HEK293 (cell line): ENCODE data around the gene HOXD11.

Source experiments
- CTCF ChIA-PET: fragments of 350-600 bp; formaldehyde crosslinking; extraction: SDS; loops from one replicate; lab custom pipeline; 2021; ENCODE audit warnings: antibody characterized with exemption; lab: Yijun Ruan, JAX
- POLR2A ChIA-PET: fragments of 300-600 bp; formaldehyde crosslinking; extraction: SDS; loops from one replicate; lab custom pipeline; 2020; ENCODE audit warnings: antibody characterized with exemption, inconsistent platforms; lab: Yijun Ruan, JAX
- H3K27ac ChIP-seq: fragments of 200-500 bp; sonication (Bioruptor generic); 2 replicates; pipeline ENCODE4 v1.5.1; 2014; ENCODE audit warnings: low read depth, low read length, control low read depth, inconsistent platforms; ENCODE audit errors: extremely low read depth
- H3K36me3 ChIP-seq, 2 experiments: fragments of 200-500 bp in 1 of 2; sonication (Bioruptor generic) in 1 of 2; 1 replicate in 1 of 2; 2 replicates in 1 of 2; pipeline ENCODE4 v1.5.1; 2014 to 2017; ENCODE audit warnings: inconsistent platforms in 2 of 2, low read length in 2 of 2; ENCODE audit not compliant: control insufficient read depth in 2 of 2, insufficient read depth in 1 of 2
- H3K4me1 ChIP-seq: fragments of 200-500 bp; sonication (Bioruptor generic); 2 replicates; pipeline ENCODE4 v1.5.1; 2014; ENCODE audit warnings: mild to moderate bottlenecking, low read length, inconsistent platforms; ENCODE audit not compliant: control insufficient read depth, insufficient read depth
- H3K4me3 ChIP-seq: 2 replicates; pipeline ENCODE4 v1.5.1; 2011; ENCODE audit warnings: low read depth, mild to moderate bottlenecking, control low read depth, low read length, moderate library complexity
- H3K9me3 ChIP-seq: fragments of 200-500 bp; sonication (Bioruptor generic); 2 replicates; pipeline ENCODE4 v1.5.1; 2014; ENCODE audit warnings: low read depth, low read length, inconsistent platforms; ENCODE audit not compliant: control insufficient read depth, insufficient read depth
- BCL6B ChIP-seq: fragments of 450-650 bp; formaldehyde crosslinking; IDR thresholded peaks from 2 replicates; pipeline ENCODE4 v1.5.1; 2017; ENCODE audit warnings: missing biosample characterization, missing genetic modification characterization
- HOXD13 ChIP-seq: sonication (generic); formaldehyde crosslinking; IDR thresholded peaks from 2 replicates; pipeline ENCODE4 v1.8.0; 2022; ENCODE audit warnings: missing genetic modification reagents, borderline replicate concordance
- YY1 ChIP-seq: fragments of 450-650 bp; formaldehyde crosslinking; IDR thresholded peaks from 2 replicates; pipeline ENCODE4 v1.5.1; 2018; ENCODE audit warnings: missing biosample characterization, missing genetic modification characterization
- ZBTB44 ChIP-seq: fragments of 450-650 bp; IDR thresholded peaks from 2 replicates; pipeline ENCODE4 v1.5.1; 2018; ENCODE audit warnings: missing biosample characterization, mild to moderate bottlenecking, missing genetic modification characterization
- ZBTB48 ChIP-seq: fragments of 450-650 bp; formaldehyde crosslinking; IDR thresholded peaks from 2 replicates; pipeline ENCODE4 v1.5.1; 2016; ENCODE audit warnings: missing biosample characterization, missing genetic modification characterization
- ZFHX2 ChIP-seq: fragments of 450-650 bp; formaldehyde crosslinking; conservative IDR thresholded peaks from 2 replicates; pipeline ENCODE4 v1.5.1; 2016; ENCODE audit warnings: missing biosample characterization, missing genetic modification characterization
- ZNF184 ChIP-seq: fragments of 450-650 bp; IDR thresholded peaks from 2 replicates; pipeline ENCODE4 v1.5.1; 2018; ENCODE audit warnings: missing biosample characterization, mild to moderate bottlenecking, missing genetic modification characterization
- ZNF473 ChIP-seq: fragments of 450-650 bp; formaldehyde crosslinking; IDR thresholded peaks from 2 replicates; pipeline ENCODE4 v1.5.1; 2017; ENCODE audit warnings: missing biosample characterization, missing genetic modification characterization
- ZNF501 ChIP-seq: fragments of 450-650 bp; formaldehyde crosslinking; IDR thresholded peaks from 2 replicates; pipeline ENCODE4 v1.5.1; 2016; ENCODE audit warnings: missing biosample characterization, missing genetic modification characterization
- ZNF518A ChIP-seq: fragments of 450-650 bp; formaldehyde crosslinking; conservative IDR thresholded peaks from 2 replicates; pipeline ENCODE4 v1.5.1; 2016; ENCODE audit warnings: low read depth, missing biosample characterization, missing genetic modification characterization
- ZNF548 ChIP-seq: fragments of 450-650 bp; formaldehyde crosslinking; IDR thresholded peaks from 2 replicates; pipeline ENCODE4 v1.5.1; 2016; ENCODE audit warnings: missing biosample characterization, missing genetic modification characterization
- ZNF558 ChIP-seq: fragments of 450-650 bp; formaldehyde crosslinking; IDR thresholded peaks from 2 replicates; pipeline ENCODE4 v1.5.1; 2016; ENCODE audit warnings: missing biosample characterization, missing genetic modification characterization
- ZNF658 ChIP-seq: fragments of 450-650 bp; formaldehyde crosslinking; IDR thresholded peaks from 2 replicates; pipeline ENCODE4; 2016; ENCODE audit warnings: missing biosample characterization, missing genetic modification characterization
- TF ChIP-seq, protein P1 (sequence below): fragments of 450-650 bp; formaldehyde crosslinking; IDR thresholded peaks from 2 replicates; pipeline ENCODE4 v1.5.1; 2016; ENCODE audit warnings: missing biosample characterization, missing genetic modification characterization
- TF ChIP-seq, protein P2 (sequence below): fragments of 450-650 bp; formaldehyde crosslinking; IDR thresholded peaks from 2 replicates; pipeline ENCODE4 v1.5.1; 2016; ENCODE audit warnings: missing biosample characterization, missing genetic modification characterization

Gene HOXD11

DNA sequence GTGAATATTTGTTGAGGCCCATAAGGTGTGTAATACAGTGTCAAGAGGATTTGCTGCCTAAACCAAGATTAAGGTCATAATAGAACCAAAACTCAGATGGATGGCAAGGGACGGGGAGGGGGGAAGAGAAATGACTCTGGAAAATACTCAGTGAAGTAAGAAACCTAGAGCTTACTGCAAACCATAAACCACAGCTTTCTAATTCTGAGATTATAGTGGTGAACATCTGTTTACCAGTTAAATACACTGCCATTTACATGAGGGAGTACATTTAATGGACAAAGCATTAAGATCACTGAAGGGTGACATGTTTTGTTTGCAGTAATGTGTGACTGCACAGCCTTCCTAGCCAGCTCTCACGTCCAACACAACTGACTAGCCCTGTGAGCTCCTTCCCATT lies 43.1 kb upstream of the HOXD11 start:
- no peak for TF ChIP-seq YY1 (tag by site-specific recombination)
- TF ChIP-seq, all 188 proteins: peak for 0
- CTCF ChIA-PET: interaction anchor here (0.6 kb wide), 1 partner anchor 25 kb away, joined by 3 read pairs; no protein-coding TSS in a partner anchor
- POLR2A ChIA-PET: no interaction called here
- no peaks in the 10 kb centered on the region for H3K36me3 ChIP-seq
- H3K27ac ChIP-seq: no peak overlapping the region
- no peaks in the 10 kb centered on the region for H3K4me1 ChIP-seq
- H3K9me3 ChIP-seq: no peaks in the 10 kb centered on the region
- H3K4me3 ChIP-seq: no peak overlapping the region

DNA sequence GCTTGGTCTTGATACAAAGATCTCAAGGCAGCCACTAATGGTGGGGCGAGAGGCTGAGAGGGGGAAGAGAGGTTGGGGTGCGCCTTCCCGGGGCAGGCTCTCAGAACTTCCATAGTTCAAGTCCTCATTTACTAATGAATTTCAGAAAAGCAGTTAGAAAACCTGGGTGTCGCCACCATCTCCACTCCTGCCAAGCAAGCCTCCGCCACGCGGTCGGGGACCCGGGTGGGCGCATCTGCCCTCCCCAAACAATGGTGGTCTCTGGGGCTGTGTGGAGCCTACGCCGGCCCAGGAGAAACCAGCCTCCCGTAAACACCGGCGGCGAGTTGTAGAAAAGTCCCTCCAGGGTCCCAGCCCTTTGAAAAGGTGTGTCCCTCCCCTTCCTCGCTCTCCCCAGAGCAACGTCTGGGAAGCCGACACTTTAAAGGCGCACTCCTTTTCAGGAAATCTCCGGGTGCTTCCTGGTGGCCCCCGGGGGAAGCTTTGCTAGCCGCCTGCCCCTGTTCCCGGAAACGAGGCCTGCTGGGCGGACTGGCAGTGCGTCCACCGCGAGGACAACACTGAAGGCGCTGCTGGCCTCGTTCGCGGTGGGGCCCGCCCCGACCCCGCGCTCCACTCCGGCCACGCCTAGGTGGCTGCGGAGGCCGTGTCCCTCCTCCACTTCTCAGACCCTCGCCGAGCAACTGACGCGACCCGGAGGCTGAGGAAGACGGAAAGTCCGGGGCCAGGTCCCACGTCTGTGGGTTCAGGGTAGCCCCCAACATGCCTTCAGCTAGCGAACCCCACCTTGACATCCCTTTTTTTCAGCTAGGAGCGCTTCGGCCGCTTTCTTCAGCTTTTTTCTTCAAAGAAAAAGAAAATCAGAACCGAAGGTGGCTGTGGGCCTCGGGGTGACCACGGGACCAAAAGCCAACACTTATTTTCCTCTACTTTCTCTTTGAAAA lies 40.2 kb upstream of the HOXD11 start:
- Histone ChIP-seq H3K27ac (no peak overlapping the region), H3K4me1 (no peaks in the 10 kb centered on the region), H3K36me3 (no peaks in the 10 kb centered on the region), H3K4me3 (no peak overlapping the region), H3K9me3 (no peaks in the 10 kb centered on the region)
- CTCF ChIA-PET: no interaction called here
- POLR2A ChIA-PET: no interaction called here
- no peak for TF ChIP-seq ZNF184 (tag by site-specific recombination)
- TF ChIP-seq ZBTB44: no peak
- no peak for TF ChIP-seq ZNF501
- TF ChIP-seq ZFHX2 (tag by site-specific recombination): no peak
- TF ChIP-seq ZNF558 (tag by site-specific recombination): no peak
- TF ChIP-seq ZNF548 (tag by site-specific recombination): no peak
- TF ChIP-seq BCL6B (tag by site-specific recombination): no peak
- no peak for TF ChIP-seq ZNF658
- TF ChIP-seq ZBTB48 (tag by site-specific recombination): no peak

DNA sequence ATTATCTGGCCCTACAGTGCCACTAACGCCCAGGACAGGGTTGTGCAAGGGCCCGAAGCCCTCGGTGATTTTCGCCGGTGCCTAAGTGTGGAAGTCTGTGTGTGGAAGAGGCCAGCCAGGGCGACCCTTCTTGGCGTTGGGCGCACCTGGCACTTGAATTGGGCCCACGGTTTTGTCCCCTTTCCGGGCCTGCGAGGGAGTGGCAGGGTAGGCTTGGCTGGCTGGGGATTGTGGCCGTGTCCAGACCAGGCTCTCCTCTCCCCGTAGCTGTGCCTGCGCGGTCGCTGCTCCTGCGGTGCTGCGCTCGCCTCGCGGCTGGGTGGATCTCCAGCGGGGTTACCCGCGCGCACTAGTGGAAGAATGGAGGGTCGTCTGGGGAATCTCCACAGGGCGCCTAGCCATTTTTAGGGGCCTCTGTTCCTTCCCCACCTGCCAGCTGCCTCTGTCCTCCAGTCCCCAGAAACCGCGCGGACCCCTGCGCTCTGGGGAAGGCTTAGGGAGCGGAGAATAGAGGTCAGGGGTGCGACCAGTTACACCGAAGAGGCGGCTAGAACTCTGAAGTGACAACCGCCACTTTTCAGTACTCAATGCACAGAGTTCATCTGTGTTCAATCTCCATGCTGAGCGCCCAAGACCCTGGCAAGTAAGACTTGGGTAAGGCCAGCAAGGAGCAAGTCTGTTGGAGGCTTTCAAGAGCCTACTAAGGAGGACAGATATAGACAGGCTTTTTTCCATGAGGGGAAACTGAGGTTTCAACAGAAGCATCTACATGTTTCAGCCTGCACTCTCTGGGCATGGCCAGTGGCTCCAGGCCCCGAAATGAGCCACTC lies 39.3 kb upstream of the HOXD11 start:
- H3K4me3 ChIP-seq: no peak overlapping the region
- H3K27ac ChIP-seq: no peak overlapping the region
- H3K9me3 ChIP-seq: no peaks in the 10 kb centered on the region
- POLR2A ChIA-PET: no interaction called here
- no peaks in the 10 kb centered on the region for H3K36me3 ChIP-seq
- CTCF ChIA-PET: no interaction called here
- H3K4me1 ChIP-seq: no peaks in the 10 kb centered on the region
- no peak for TF ChIP-seq HOXD13
- no peak for TF ChIP-seq ZNF473
- no peak for TF ChIP-seq ZNF518A (tag by site-specific recombination)
- TF ChIP-seq, protein P1, sequence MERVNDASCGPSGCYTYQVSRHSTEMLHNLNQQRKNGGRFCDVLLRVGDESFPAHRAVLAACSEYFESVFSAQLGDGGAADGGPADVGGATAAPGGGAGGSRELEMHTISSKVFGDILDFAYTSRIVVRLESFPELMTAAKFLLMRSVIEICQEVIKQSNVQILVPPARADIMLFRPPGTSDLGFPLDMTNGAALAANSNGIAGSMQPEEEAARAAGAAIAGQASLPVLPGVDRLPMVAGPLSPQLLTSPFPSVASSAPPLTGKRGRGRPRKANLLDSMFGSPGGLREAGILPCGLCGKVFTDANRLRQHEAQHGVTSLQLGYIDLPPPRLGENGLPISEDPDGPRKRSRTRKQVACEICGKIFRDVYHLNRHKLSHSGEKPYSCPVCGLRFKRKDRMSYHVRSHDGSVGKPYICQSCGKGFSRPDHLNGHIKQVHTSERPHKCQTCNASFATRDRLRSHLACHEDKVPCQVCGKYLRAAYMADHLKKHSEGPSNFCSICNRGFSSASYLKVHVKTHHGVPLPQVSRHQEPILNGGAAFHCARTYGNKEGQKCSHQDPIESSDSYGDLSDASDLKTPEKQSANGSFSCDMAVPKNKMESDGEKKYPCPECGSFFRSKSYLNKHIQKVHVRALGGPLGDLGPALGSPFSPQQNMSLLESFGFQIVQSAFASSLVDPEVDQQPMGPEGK: no peak
- no peak for TF ChIP-seq ZNF501
- TF ChIP-seq, protein P2, sequence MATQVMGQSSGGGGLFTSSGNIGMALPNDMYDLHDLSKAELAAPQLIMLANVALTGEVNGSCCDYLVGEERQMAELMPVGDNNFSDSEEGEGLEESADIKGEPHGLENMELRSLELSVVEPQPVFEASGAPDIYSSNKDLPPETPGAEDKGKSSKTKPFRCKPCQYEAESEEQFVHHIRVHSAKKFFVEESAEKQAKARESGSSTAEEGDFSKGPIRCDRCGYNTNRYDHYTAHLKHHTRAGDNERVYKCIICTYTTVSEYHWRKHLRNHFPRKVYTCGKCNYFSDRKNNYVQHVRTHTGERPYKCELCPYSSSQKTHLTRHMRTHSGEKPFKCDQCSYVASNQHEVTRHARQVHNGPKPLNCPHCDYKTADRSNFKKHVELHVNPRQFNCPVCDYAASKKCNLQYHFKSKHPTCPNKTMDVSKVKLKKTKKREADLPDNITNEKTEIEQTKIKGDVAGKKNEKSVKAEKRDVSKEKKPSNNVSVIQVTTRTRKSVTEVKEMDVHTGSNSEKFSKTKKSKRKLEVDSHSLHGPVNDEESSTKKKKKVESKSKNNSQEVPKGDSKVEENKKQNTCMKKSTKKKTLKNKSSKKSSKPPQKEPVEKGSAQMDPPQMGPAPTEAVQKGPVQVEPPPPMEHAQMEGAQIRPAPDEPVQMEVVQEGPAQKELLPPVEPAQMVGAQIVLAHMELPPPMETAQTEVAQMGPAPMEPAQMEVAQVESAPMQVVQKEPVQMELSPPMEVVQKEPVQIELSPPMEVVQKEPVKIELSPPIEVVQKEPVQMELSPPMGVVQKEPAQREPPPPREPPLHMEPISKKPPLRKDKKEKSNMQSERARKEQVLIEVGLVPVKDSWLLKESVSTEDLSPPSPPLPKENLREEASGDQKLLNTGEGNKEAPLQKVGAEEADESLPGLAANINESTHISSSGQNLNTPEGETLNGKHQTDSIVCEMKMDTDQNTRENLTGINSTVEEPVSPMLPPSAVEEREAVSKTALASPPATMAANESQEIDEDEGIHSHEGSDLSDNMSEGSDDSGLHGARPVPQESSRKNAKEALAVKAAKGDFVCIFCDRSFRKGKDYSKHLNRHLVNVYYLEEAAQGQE (tag by site-specific recombination): no peak
